Common myeloid progenitor, CD34-positive (primary cell): ENCODE measurements around the gene DIPK1A.

Experiments used
- CTCF ChIA-PET: fragments of 350-600 bp; sonication (Branson Sonifier 250); formaldehyde crosslinking; loops from one replicate; lab custom pipeline; 2021; ENCODE audit warnings: antibody characterized with exemption; lab: Charles Lee
- POLR2A ChIA-PET: fragments of 350-600 bp; sonication (Branson Sonifier 250); formaldehyde crosslinking; loops from one replicate; lab custom pipeline; 2021; ENCODE audit warnings: antibody characterized with exemption; lab: Charles Lee
- DNase-seq, 3 donors: peaks; one replicate each; pipeline versions ENCODE4 v3.0.0 to v3.0.0-alpha.2; 2013
- H3K27ac ChIP-seq, 2 experiments: 1 replicate in 1 of 2; 2 replicates in 1 of 2; pipeline ENCODE4 v1.7.0; 2013; ENCODE audit warnings: inconsistent platforms in 2 of 2, low read length in 2 of 2, mild to moderate bottlenecking in 2 of 2, low read depth in 1 of 2, moderate library complexity in 1 of 2; ENCODE audit not compliant: severe bottlenecking in 2 of 2, insufficient read depth in 1 of 2, poor library complexity in 1 of 2
- H3K27me3 ChIP-seq, 5 experiments: replicated peaks in 2 of 5; 1 replicate in 3 of 5; 2 replicates in 2 of 5; pipeline versions ENCODE4 v1.6.1 to v1.7.0; 2013; ENCODE audit warnings: low read length in 4 of 5, mild to moderate bottlenecking in 2 of 5, moderate library complexity in 2 of 5, inconsistent platforms in 1 of 5; ENCODE audit not compliant: insufficient read depth in 5 of 5, control insufficient read depth in 4 of 5
- H3K36me3 ChIP-seq, 4 experiments: 1 replicate in 2 of 4; 2 replicates in 2 of 4; pipeline versions ENCODE4 v1.6.1 to v1.7.0; 2013; ENCODE audit warnings: low read length in 3 of 4, control low read depth in 1 of 4, mild to moderate bottlenecking in 1 of 4; ENCODE audit not compliant: control insufficient read depth in 4 of 4, insufficient read depth in 4 of 4
- H3K4me1 ChIP-seq, 4 experiments: 1 replicate in 3 of 4; 2 replicates in 1 of 4; pipeline versions ENCODE4 v1.6.1 to v1.7.1; 2013; ENCODE audit warnings: low read length in 3 of 4, mild to moderate bottlenecking in 3 of 4, control low read depth in 1 of 4, inconsistent platforms in 1 of 4, moderate library complexity in 1 of 4; ENCODE audit not compliant: control insufficient read depth in 4 of 4, insufficient read depth in 4 of 4; ENCODE audit errors: control extremely low read depth in 1 of 4
- H3K4me3 ChIP-seq, 7 experiments: 1 replicate in 4 of 7; 2 replicates in 3 of 7; pipeline versions ENCODE4 v1.5.1 to v1.7.0; 2013; ENCODE audit warnings: mild to moderate bottlenecking in 7 of 7, low read length in 6 of 7, moderate library complexity in 6 of 7, inconsistent platforms in 2 of 7, low read depth in 2 of 7, control low read depth in 1 of 7; ENCODE audit not compliant: insufficient read depth in 4 of 7, control insufficient read depth in 1 of 7; ENCODE audit errors: extremely low read depth in 1 of 7
- H3K9me3 ChIP-seq, 5 experiments: 1 replicate in 4 of 5; 2 replicates in 1 of 5; pipeline versions ENCODE4 v1.6.1 to v1.7.1; 2013; ENCODE audit warnings: low read length in 4 of 5, mild to moderate bottlenecking in 2 of 5, inconsistent platforms in 1 of 5, low read depth in 1 of 5, moderate library complexity in 1 of 5; ENCODE audit not compliant: control insufficient read depth in 4 of 5, insufficient read depth in 2 of 5; ENCODE audit errors: control extremely low read depth in 1 of 5
- WGBS: methylation state at CpG from one replicate; pipeline ENCODE4 v1.1.5; 2013; ENCODE audit not compliant: insufficient coverage; 5-methylcytosine and 5-hydroxymethylcytosine counted together

DIPK1A gene

GRCh38 chr1:92961896-92962752 is 862 bp upstream of the DIPK1A start:
- Histone ChIP-seq H3K27me3 (peaks cover 0 to 18% (median 0%) of the 10 kb centered on the region in 5 experiments), H3K27ac (peak overlapping the region in 1 of 2 experiments; percentile 80), H3K9me3 (no peaks in the 10 kb centered on the region), H3K4me3 (peak overlapping the region; percentile 65 to 92 (median 82)), H3K36me3 (no peaks in the 10 kb centered on the region), H3K4me1 (peaks cover 0 to 19% (median 14%) of the 10 kb centered on the region in 4 experiments)
- WGBS, result 3% methylated on average over 11 of the region's 32 CpGs
- POLR2A ChIA-PET, result interaction anchor here (0.6 kb wide), 1 partner anchor 210 kb away, joined by 3 read pairs; no protein-coding TSS in a partner anchor
- peak; percentile 75 to 90 (median 80) for DNase-seq
- CTCF ChIA-PET, result interaction anchor here (0.7 to 9.7 kb wide), 10 partner anchors 8 to 130 kb away, joined by 3 to 61 read pairs (median 4); partner anchors contain the start of gene RPL5

GRCh38 chr1:92960395-92961130 is 699 bp downstream of the DIPK1A start:
- 0% methylated on average over 40 of the region's 44 CpGs for WGBS
- ChIA-PET POLR2A (interaction anchor here (1.2 kb wide), 1 partner anchor 119 kb away, joined by 5 read pairs; the partner anchor contains the start of gene MTF2), CTCF (interaction anchor here (0.7 to 9.7 kb wide), 19 partner anchors 8 to 132 kb away, joined by 3 to 61 read pairs (median 4); partner anchors contain the start of gene RPL5)
- H3K27me3 ChIP-seq, result peaks cover 0 to 14% (median 0%) of the 10 kb centered on the region in 5 experiments
- no peaks in the 10 kb centered on the region for H3K36me3 ChIP-seq
- peak overlapping the region in 1 of 2 experiments; percentile 86 for H3K27ac ChIP-seq
- H3K9me3 ChIP-seq, result no peaks in the 10 kb centered on the region
- peak overlapping the region; percentile 53 to 92 (median 70) for H3K4me3 ChIP-seq
- peak; percentile 82 to 86 (median 83) for DNase-seq
- peaks cover 0 to 19% (median 14%) of the 10 kb centered on the region in 4 experiments for H3K4me1 ChIP-seq

- no CpG with 5 or more reads among the region's 1 CpG for WGBS
- peaks cover 0 to 6% (median 0%) of the 10 kb centered on the region in 5 experiments for H3K27me3 ChIP-seq
- ChIA-PET POLR2A (no interaction called here), CTCF (interaction anchor here (0.5 to 9.7 kb wide), 8 partner anchors 12 to 1004 kb away, joined by 3 to 61 read pairs (median 4); no protein-coding TSS in a partner anchor)
- DNase-seq, result no peak
- no peaks in the 10 kb centered on the region for H3K9me3 ChIP-seq
- peaks cover 0 to 22% (median 15%) of the 10 kb centered on the region in 4 experiments for H3K4me1 ChIP-seq
- H3K27ac ChIP-seq, result no peak overlapping the region
- H3K36me3 ChIP-seq, result no peaks in the 10 kb centered on the region
- no peak overlapping the region for H3K4me3 ChIP-seq
Measured at GRCh38 chr1:92958203-92958970, 2.9 kb downstream of the DIPK1A start.

GRCh38 chr1:92957030-92957734 is 4.1 kb downstream of the DIPK1A start:
- H3K9me3 ChIP-seq, result no peaks in the 10 kb centered on the region
- H3K4me1 ChIP-seq, result peaks cover 0 to 20% (median 13%) of the 10 kb centered on the region in 4 experiments
- POLR2A ChIA-PET, result no interaction called here
- H3K27ac ChIP-seq, result no peak overlapping the region
- WGBS, result 91% methylated on average over 2 of the region's 5 CpGs
- H3K27me3 ChIP-seq, result peaks cover 0 to under 1% (median 0%) of the 10 kb centered on the region in 5 experiments
- CTCF ChIA-PET, result interaction anchor here (1.0 to 9.7 kb wide), 3 partner anchors 14 to 98 kb away, joined by 5 to 61 read pairs (median 15); no protein-coding TSS in a partner anchor
- no peaks in the 10 kb centered on the region for H3K36me3 ChIP-seq
- H3K4me3 ChIP-seq, result no peak overlapping the region
- peak in 1 of 3 donors; percentile 27 for DNase-seq

- POLR2A ChIA-PET, result no interaction called here
- no peak overlapping the region for H3K27ac ChIP-seq
- no peak overlapping the region for H3K4me3 ChIP-seq
Measured at GRCh38 chr1:92956254-92957029, 4.8 kb downstream of the DIPK1A start.

More at GRCh38 chr1:92956254-92957029, 4.8 kb downstream of the DIPK1A start:
- peaks cover 0 to 14% (median 8%) of the 10 kb centered on the region in 4 experiments for H3K4me1 ChIP-seq
- DNase-seq, result no peak
- H3K9me3 ChIP-seq, result no peaks in the 10 kb centered on the region
- no peaks in the 10 kb centered on the region for H3K27me3 ChIP-seq
- WGBS, result no CpG with 5 or more reads among the region's 2 CpGs
- CTCF ChIA-PET, result interaction anchor here (0.9 to 9.7 kb wide), 2 partner anchors 13 to 37 kb away, joined by 3 to 61 read pairs; no protein-coding TSS in a partner anchor
- no peaks in the 10 kb centered on the region for H3K36me3 ChIP-seq
